Measurements from ENCODE around the gene CPPED1.

DNA sequence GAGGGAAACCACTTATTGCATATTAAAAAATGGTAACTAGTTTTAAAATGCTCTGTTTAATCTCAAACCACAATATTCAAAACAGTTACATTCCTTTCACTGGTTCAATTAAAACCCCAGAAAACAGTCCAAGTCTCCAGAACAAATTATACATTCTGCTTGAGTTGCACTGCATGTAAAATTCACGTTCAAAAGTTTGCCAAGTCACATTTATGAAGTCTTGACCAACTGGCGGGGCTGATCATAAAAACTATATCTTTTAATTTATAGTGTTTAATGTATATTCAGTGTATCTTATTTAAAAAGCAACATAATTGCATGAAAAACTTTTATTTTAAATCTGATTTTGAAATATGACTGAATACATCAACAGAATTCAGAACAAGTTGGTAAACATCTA is 25.0 kb downstream of the CPPED1 start:
- TF ChIP-seq, protein P1, sequence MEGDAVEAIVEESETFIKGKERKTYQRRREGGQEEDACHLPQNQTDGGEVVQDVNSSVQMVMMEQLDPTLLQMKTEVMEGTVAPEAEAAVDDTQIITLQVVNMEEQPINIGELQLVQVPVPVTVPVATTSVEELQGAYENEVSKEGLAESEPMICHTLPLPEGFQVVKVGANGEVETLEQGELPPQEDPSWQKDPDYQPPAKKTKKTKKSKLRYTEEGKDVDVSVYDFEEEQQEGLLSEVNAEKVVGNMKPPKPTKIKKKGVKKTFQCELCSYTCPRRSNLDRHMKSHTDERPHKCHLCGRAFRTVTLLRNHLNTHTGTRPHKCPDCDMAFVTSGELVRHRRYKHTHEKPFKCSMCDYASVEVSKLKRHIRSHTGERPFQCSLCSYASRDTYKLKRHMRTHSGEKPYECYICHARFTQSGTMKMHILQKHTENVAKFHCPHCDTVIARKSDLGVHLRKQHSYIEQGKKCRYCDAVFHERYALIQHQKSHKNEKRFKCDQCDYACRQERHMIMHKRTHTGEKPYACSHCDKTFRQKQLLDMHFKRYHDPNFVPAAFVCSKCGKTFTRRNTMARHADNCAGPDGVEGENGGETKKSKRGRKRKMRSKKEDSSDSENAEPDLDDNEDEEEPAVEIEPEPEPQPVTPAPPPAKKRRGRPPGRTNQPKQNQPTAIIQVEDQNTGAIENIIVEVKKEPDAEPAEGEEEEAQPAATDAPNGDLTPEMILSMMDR (IDR thresholded peaks at IDR 0.05; ENCODE audit: low read depth, low read length) = no peak
- no peak for TF ChIP-seq MYC (IDR thresholded peaks at IDR 0.05; ENCODE audit: low read depth, low read length)
- TF ChIP-seq POLR2A (IDR thresholded peaks at IDR 0.05; ENCODE audit: extremely low read depth, insufficient read length) = no peak
